Mesothelial cell of epicardium (in vitro differentiated cells): ENCODE results near the gene RAB19. TPM values are rescaled to one million over a fixed set of nuclear protein-coding genes. Genes with fewer than 3 reads are reported as not detected.

Experiments used
- DNase-seq, 2 experiments: peaks; one replicate each; pipeline ENCODE4 v3.0.0; 2021; ENCODE audit warnings: low spot score in 2 of 2; ENCODE audit not compliant: unreplicated experiment in 2 of 2
- H3K27ac Mint-ChIP-seq: 2 replicates; pipeline ENCODE4 v1.8.0; 2021; ENCODE audit warnings: mixed read lengths
- H3K27me3 Mint-ChIP-seq: 2 replicates; pipeline ENCODE4 v1.8.0; 2021; ENCODE audit warnings: low read depth, mixed read lengths
- H3K36me3 Mint-ChIP-seq: 2 replicates; pipeline ENCODE4 v1.8.0; 2021; ENCODE audit warnings: mixed read lengths
- H3K4me1 Mint-ChIP-seq: 2 replicates; pipeline ENCODE4 v1.8.0; 2021; ENCODE audit warnings: mixed read lengths
- H3K4me3 Mint-ChIP-seq: 2 replicates; pipeline ENCODE4 v1.8.0; 2021; ENCODE audit warnings: mild to moderate bottlenecking, moderate library complexity, mixed read lengths
- H3K9me3 Mint-ChIP-seq: 2 replicates; pipeline ENCODE4 v1.8.0; 2021; ENCODE audit warnings: mixed read lengths
- CTCF ChIP-seq: fragments of 200-600 bp; sonication (generic); IDR thresholded peaks from one replicate; pipeline ENCODE4 v1.5.0; 2021; ENCODE audit warnings: antibody characterized with exemption; ENCODE audit not compliant: unreplicated experiment
- total RNA-seq: library from RNA; stranded (reverse); gene quantifications from 3 replicates; pipeline ENCODE4 v1.2.1, GENCODE V29; 2021

RAB19 gene
- total RNA-seq, 1 donor from 2014 or later = 2.7 TPM

GRCh38 chr7:140384894-140385545 is 18.8 kb upstream of the RAB19 start:
- Mint-ChIP-seq H3K4me1 (peaks cover 14% of the 10 kb centered on the region), H3K4me3 (no peak overlapping the region), H3K9me3 (no peaks in the 10 kb centered on the region), H3K36me3 (peaks cover 8% of the 10 kb centered on the region), H3K27ac (no peak overlapping the region), H3K27me3 (no peaks in the 10 kb centered on the region)
- no peak for TF ChIP-seq CTCF
- DNase-seq = no peak

DNA sequence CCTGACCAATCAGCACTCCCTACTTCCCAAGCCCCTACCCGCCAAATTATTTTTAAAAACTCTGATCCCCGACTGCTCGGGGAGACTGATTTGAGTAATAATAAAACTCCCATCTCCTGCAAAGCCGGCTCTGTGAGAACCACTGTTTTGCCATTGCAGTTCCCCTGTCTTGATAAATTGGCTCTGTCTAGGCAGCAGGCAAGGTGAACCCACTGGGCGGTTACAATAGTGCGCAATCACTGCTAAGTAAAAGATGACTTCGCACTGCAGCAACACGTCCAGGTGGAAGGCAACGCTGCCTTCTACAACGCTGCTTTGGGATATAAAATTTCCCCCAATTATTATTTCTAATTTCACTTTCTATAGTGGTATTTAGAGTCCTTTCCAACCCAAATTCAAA is 14.4 kb upstream of the RAB19 start:
- Mint-ChIP-seq H3K9me3 (no peaks in the 10 kb centered on the region), H3K27me3 (no peaks in the 10 kb centered on the region), H3K4me1 (peaks cover 14% of the 10 kb centered on the region), H3K36me3 (no peaks in the 10 kb centered on the region), H3K27ac (no peak overlapping the region), H3K4me3 (no peak overlapping the region)
- no peak for TF ChIP-seq CTCF
- DNase-seq = no peak

GRCh38 chr7:140390034-140390433 is 13.8 kb upstream of the RAB19 start:
- Mint-ChIP-seq H3K27ac (no peak overlapping the region), H3K27me3 (no peaks in the 10 kb centered on the region), H3K36me3 (no peaks in the 10 kb centered on the region), H3K4me1 (peaks cover 14% of the 10 kb centered on the region), H3K4me3 (no peak overlapping the region), H3K9me3 (no peaks in the 10 kb centered on the region)
- TF ChIP-seq CTCF = no peak
- DNase-seq = no peak

- Mint-ChIP-seq H3K4me1 (peaks cover 9% of the 10 kb centered on the region), H3K36me3 (no peaks in the 10 kb centered on the region), H3K27me3 (no peaks in the 10 kb centered on the region), H3K9me3 (no peaks in the 10 kb centered on the region), H3K4me3 (no peak overlapping the region), H3K27ac (no peak overlapping the region)
- TF ChIP-seq CTCF = no peak
- no peak for DNase-seq
These were observed 13.2 kb upstream of the RAB19 start for GRCh38 chr7:140390466-140391190.

DNA sequence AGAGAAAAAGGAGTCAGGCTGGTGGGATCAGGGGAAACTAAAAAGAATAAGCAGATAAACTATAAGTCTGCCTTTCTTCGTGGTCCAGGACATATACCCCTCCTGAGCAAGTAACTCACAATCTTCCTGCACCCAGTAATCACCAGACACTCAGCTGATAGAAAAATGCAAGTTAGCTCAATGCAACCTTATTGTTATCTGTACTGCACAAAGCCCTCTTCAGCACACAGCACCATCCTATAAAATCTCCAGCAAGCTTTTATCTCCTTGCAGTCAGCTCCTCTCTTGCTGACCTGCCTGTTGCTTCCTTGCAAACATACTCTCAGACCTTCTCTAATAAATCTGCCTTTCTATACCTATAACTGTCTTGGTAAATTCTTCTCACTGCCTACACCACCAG is 12.2 kb upstream of the RAB19 start:
- Mint-ChIP-seq H3K27ac (no peak overlapping the region), H3K36me3 (peaks cover 4% of the 10 kb centered on the region)

More for the DNA sequence above, 12.2 kb upstream of the RAB19 start:
- H3K27me3 Mint-ChIP-seq = no peaks in the 10 kb centered on the region
- H3K9me3 Mint-ChIP-seq = peaks cover 4% of the 10 kb centered on the region
- no peak for TF ChIP-seq CTCF
- peaks cover 16% of the 10 kb centered on the region for H3K4me1 Mint-ChIP-seq
- no peak overlapping the region for H3K4me3 Mint-ChIP-seq
- no peak for DNase-seq
